Testis (tissue), 3 donors: ENCODE data around the gene TNFSF10. TPM values are rescaled to one million over a fixed set of nuclear protein-coding genes. Genes with fewer than 3 reads are reported as not detected.

Source experiments
- DNase-seq: peaks from one replicate; pipeline ENCODE4 v3.0.0-alpha.2; 2019
- H3K27ac ChIP-seq, 2 donors: fragments of 200-600 bp; sonication (generic); one replicate each; pipeline ENCODE4 v1.5.1; 2019
- H3K27me3 ChIP-seq: fragments of 200-600 bp; sonication (generic); one replicate; pipeline ENCODE4 v1.5.1; 2019
- H3K36me3 ChIP-seq: fragments of 200-600 bp; sonication (generic); one replicate; pipeline ENCODE4 v1.5.1; 2017; ENCODE audit warnings: low read depth; ENCODE audit errors: missing control alignments
- H3K4me1 ChIP-seq: fragments of 200-600 bp; sonication (generic); one replicate; pipeline ENCODE4 v1.5.1; 2019
- H3K4me3 ChIP-seq, 2 donors: fragments of 200-600 bp; sonication (generic); one replicate each; pipeline ENCODE4 v1.5.1; 2017 to 2019
- H3K9me3 ChIP-seq: fragments of 200-600 bp; sonication (generic); one replicate; pipeline ENCODE4 v1.5.1; 2017
- POLR2A ChIP-seq: fragments of 450-650 bp; IDR thresholded peaks from one replicate; pipeline ENCODE4 v1.6.1; 2017; ENCODE audit warnings: antibody characterized with exemption, mild to moderate bottlenecking, moderate library complexity
- WGBS, 2 donors: methylation state at CpG; one replicate each; pipeline ENCODE4 v1.1.5; 2018; 5-methylcytosine and 5-hydroxymethylcytosine counted together
- intact Hi-C: fragments of 100-400 bp; cut with DNase I; formaldehyde crosslinking; loops from one replicate; pipeline ENCODE4 v1.15.1; 2023; ENCODE audit warnings: low total_unique reads
- polyA plus RNA-seq: library from polyadenylated mRNA; stranded (reverse); fragments of 350-450 nt; fragmentation: Illumina TruSeq; extraction: RNeasy Lipid Tissue Mini Kit (QIAGEN cat#74804); gene quantifications from one replicate; pipeline ENCODE4 v1.2.3, GENCODE V29; 2014; ENCODE audit warnings: low read depth, low replicate concordance; ENCODE audit not compliant: insufficient read depth
- small RNA-seq, 2 donors: library from RNA; depleted of rRNA; stranded (forward); fragments of <200 nt; gene quantifications; one replicate each; pipeline ENCODE3, GENCODE V24; 2016
- total RNA-seq, 2 donors: library from RNA; depleted of rRNA; stranded (reverse); fragments of >200 nt; gene quantifications; one replicate each; pipeline ENCODE4 v1.2.3, GENCODE V29; 2016
- TF ChIP-seq, protein P1 (sequence below), 3 experiments: fragments of 450-650 bp in 2 of 3; fragments of 200-600 bp in 1 of 3; sonication (generic) in 1 of 3; IDR thresholded peaks; one replicate each; pipeline ENCODE4 v1.5.1; 2016 to 2019; ENCODE audit warnings: antibody characterized with exemption in 3 of 3, mild to moderate bottlenecking in 2 of 3, moderate library complexity in 1 of 3

The TNFSF10 gene
- total and polyA plus RNA-seq, 3 donors from 2014 or later, result 4.3 to 10.0 (median 8.1) TPM

- Histone ChIP-seq H3K4me1 (no peaks in the 10 kb centered on the region), H3K36me3 (no peaks in the 10 kb centered on the region), H3K27ac (no peak overlapping the region), H3K9me3 (no peaks in the 10 kb centered on the region), H3K27me3 (no peaks in the 10 kb centered on the region), H3K4me3 (no peak overlapping the region)
- intact Hi-C loops, result no loop called here
- DNase-seq, result no peak
- TF ChIP-seq, protein P1, sequence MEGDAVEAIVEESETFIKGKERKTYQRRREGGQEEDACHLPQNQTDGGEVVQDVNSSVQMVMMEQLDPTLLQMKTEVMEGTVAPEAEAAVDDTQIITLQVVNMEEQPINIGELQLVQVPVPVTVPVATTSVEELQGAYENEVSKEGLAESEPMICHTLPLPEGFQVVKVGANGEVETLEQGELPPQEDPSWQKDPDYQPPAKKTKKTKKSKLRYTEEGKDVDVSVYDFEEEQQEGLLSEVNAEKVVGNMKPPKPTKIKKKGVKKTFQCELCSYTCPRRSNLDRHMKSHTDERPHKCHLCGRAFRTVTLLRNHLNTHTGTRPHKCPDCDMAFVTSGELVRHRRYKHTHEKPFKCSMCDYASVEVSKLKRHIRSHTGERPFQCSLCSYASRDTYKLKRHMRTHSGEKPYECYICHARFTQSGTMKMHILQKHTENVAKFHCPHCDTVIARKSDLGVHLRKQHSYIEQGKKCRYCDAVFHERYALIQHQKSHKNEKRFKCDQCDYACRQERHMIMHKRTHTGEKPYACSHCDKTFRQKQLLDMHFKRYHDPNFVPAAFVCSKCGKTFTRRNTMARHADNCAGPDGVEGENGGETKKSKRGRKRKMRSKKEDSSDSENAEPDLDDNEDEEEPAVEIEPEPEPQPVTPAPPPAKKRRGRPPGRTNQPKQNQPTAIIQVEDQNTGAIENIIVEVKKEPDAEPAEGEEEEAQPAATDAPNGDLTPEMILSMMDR (IDR thresholded peaks at IDR 0.05), result no peak
- TF ChIP-seq POLR2A, result no peak
Measured at GRCh38 chr3:172465281-172465680, 57.9 kb downstream of the TNFSF10 start.

- 92 to 95% methylated on average over 6 of the region's 6 CpGs for WGBS, 2 donors
- Histone ChIP-seq H3K27ac (no peak overlapping the region), H3K27me3 (no peaks in the 10 kb centered on the region), H3K36me3 (no peaks in the 10 kb centered on the region), H3K4me1 (no peaks in the 10 kb centered on the region), H3K9me3 (no peaks in the 10 kb centered on the region), H3K4me3 (no peak overlapping the region)
- intact Hi-C loops, result no loop called here
- no peak for DNase-seq
- no peak for TF ChIP-seq POLR2A
- TF ChIP-seq, protein P1 (IDR thresholded peaks at IDR 0.05), result no peak
Measured at GRCh38 chr3:172464306-172464705, 58.9 kb downstream of the TNFSF10 start.

DNA sequence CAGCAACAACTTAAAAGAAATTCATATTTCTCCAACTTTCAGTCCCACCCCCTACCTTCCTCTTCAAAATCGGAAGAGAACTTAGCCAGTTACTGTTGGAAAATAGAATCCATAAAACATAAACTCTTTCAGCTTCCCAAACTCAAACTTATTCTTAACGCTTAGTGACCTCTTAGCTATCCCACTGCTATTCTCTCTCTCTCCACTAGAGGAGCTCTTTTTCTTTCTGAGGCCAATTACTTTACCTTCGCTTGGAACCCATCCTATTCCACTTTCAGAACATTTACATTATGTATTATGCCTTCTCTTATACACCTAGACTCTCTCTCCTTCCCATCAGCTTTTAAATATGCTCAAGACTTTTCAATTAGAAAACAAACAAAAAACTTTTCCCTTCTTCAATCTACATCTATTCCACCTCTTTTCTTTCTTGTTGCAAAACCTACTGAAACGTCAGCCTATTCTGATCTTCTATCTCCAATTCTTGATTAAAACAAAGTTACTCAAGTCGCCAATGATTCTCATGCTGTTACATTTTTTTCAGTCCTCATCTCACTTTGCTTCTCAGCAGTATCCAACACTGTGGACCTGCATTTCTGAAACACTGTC is 61.6 kb downstream of the TNFSF10 start:
- H3K27me3 ChIP-seq, result no peaks in the 10 kb centered on the region
- no peak overlapping the region for H3K4me3 ChIP-seq
- H3K36me3 ChIP-seq, result no peaks in the 10 kb centered on the region
- 23 to 34% methylated on average over 5 of the region's 5 CpGs for WGBS, 2 donors
- DNase-seq, result no peak
- intact Hi-C loops, result no loop called here
- H3K4me1 ChIP-seq, result no peaks in the 10 kb centered on the region
- no peak overlapping the region for H3K27ac ChIP-seq
- TF ChIP-seq POLR2A, result no peak
- TF ChIP-seq, protein P1 (IDR thresholded peaks at IDR 0.05), result peak; percentile 39 to 81 (median 60)
- H3K9me3 ChIP-seq, result no peaks in the 10 kb centered on the region

GRCh38 chr3:172456404-172456803 is 66.8 kb downstream of the TNFSF10 start:
- no peaks in the 10 kb centered on the region for H3K36me3 ChIP-seq
- TF ChIP-seq, protein P1 (IDR thresholded peaks at IDR 0.05), result no peak
- no peak for TF ChIP-seq POLR2A
- intact Hi-C loops, result no loop called here
- 81 to 88% methylated on average over 3 of the region's 3 CpGs for WGBS, 2 donors
- H3K4me3 ChIP-seq, result no peak overlapping the region
- no peak overlapping the region for H3K27ac ChIP-seq
- H3K4me1 ChIP-seq, result no peaks in the 10 kb centered on the region
- no peaks in the 10 kb centered on the region for H3K9me3 ChIP-seq
- H3K27me3 ChIP-seq, result no peaks in the 10 kb centered on the region
- DNase-seq, result no peak

Small RNA genes lying within 50 kb of the gene (small RNA-seq; reads per million reads assigned to genes)
- 0 reads per million in 2 donors for gene AC007919.1

Other genes starting within 250 kb of the TNFSF10 start
- gene GHSR, start 75.0 kb downstream of the TNFSF10 start, total RNA-seq, result 1 to 10 TPM in 1 of 2 donors, under 1 TPM in 1; 0.31 to 1.2 TPM
- gene GHSR, start 75.0 kb downstream of the TNFSF10 start, polyA plus RNA-seq, result 0.63 TPM
- 1 to 10 TPM; 3.2 to 3.3 TPM for gene NCEH1, start 187.6 kb upstream of the TNFSF10 start, total RNA-seq
- 3.8 TPM for gene NCEH1, start 187.6 kb upstream of the TNFSF10 start, polyA plus RNA-seq
- gene ECT2, start 227.3 kb upstream of the TNFSF10 start, total RNA-seq, result 10 to 100 TPM; 20.8 to 33.3 TPM
- 21.9 TPM for gene ECT2, start 227.3 kb upstream of the TNFSF10 start, polyA plus RNA-seq